H9 (cell line): ENCODE results near the gene IL17RE. TPM values are rescaled to one million over a fixed set of nuclear protein-coding genes. Genes with fewer than 3 reads are reported as not detected.

ENCODE experiments used
- DNase-seq: peaks from one replicate; pipeline ENCODE4 v3.0.0-alpha.2; 2017
- H2AFZ ChIP-seq: one replicate; pipeline ENCODE4 v1.6.1; 2013; ENCODE audit warnings: mild to moderate bottlenecking, low read length, control low read depth, moderate library complexity
- H2AK5ac ChIP-seq: 2 replicates; pipeline ENCODE4 v1.6.1; 2013; ENCODE audit warnings: low read length, control low read depth, mixed read lengths; ENCODE audit not compliant: insufficient read length
- H2BK120ac ChIP-seq: one replicate; pipeline ENCODE4 v1.6.1; 2013; ENCODE audit warnings: low read depth, mild to moderate bottlenecking, low read length, control low read depth, inconsistent platforms; ENCODE audit not compliant: poor library complexity, severe bottlenecking
- H2BK12ac ChIP-seq: 2 replicates; pipeline ENCODE4 v1.6.1; 2013; ENCODE audit warnings: low read length, control low read depth, mixed read lengths, low read depth; ENCODE audit not compliant: insufficient read length
- H2BK15ac ChIP-seq: 2 replicates; pipeline ENCODE4 v1.6.1; 2013; ENCODE audit warnings: low read depth, low read length, control low read depth
- H2BK20ac ChIP-seq: one replicate; pipeline ENCODE4 v1.6.1; 2013; ENCODE audit warnings: low read depth, mild to moderate bottlenecking, low read length, control low read depth, inconsistent platforms; ENCODE audit not compliant: poor library complexity, severe bottlenecking
- H2BK5ac ChIP-seq: 2 replicates; pipeline ENCODE4 v1.6.1; 2013; ENCODE audit warnings: low read length, control low read depth, mixed read lengths; ENCODE audit not compliant: insufficient read length
- H3K14ac ChIP-seq: 2 replicates; pipeline ENCODE4 v1.6.1; 2013; ENCODE audit warnings: low read length, control low read depth; ENCODE audit not compliant: insufficient read depth
- H3K18ac ChIP-seq: 2 replicates; pipeline ENCODE4 v1.6.1; 2013; ENCODE audit warnings: low read depth, mild to moderate bottlenecking, mixed read lengths, low read length, control low read depth; ENCODE audit not compliant: insufficient read length
- H3K23ac ChIP-seq: 2 replicates; pipeline ENCODE4 v1.6.1; 2013; ENCODE audit warnings: low read length, control low read depth, mixed read lengths, low read depth; ENCODE audit not compliant: insufficient read length
- H3K23me2 ChIP-seq: 2 replicates; pipeline ENCODE4 v1.6.1; 2013; ENCODE audit warnings: low read depth, mild to moderate bottlenecking, mixed read lengths, low read length, control low read depth; ENCODE audit not compliant: insufficient read length, poor library complexity, severe bottlenecking
- H3K27ac ChIP-seq: 2 replicates; pipeline ENCODE4 v1.5.1; 2013; ENCODE audit warnings: low read length, control low read depth, mixed read lengths, low read depth; ENCODE audit not compliant: insufficient read length
- H3K27me3 ChIP-seq: 2 replicates; pipeline ENCODE4 v1.6.1; 2013; ENCODE audit warnings: low read length, control low read depth, inconsistent platforms; ENCODE audit not compliant: insufficient read depth
- H3K4ac ChIP-seq: 2 replicates; pipeline ENCODE4 v1.6.1; 2013; ENCODE audit warnings: low read depth, mild to moderate bottlenecking, control low read depth, inconsistent platforms, low read length, moderate library complexity
- H3K4me1 ChIP-seq: 2 replicates; pipeline ENCODE4 v1.6.1; 2013; ENCODE audit warnings: low read length, control low read depth, inconsistent platforms; ENCODE audit not compliant: insufficient read depth
- H3K4me2 ChIP-seq: 2 replicates; pipeline ENCODE4 v1.6.1; 2013; ENCODE audit warnings: low read length, control low read depth, mixed read lengths; ENCODE audit not compliant: insufficient read length, insufficient read depth
- H3K56ac ChIP-seq: 2 replicates; pipeline ENCODE4 v1.6.1; 2013; ENCODE audit warnings: low read depth, mild to moderate bottlenecking, mixed read lengths, low read length, control low read depth; ENCODE audit not compliant: insufficient read length
- H3K79me1 ChIP-seq: 2 replicates; pipeline ENCODE4 v1.6.1; 2013; ENCODE audit warnings: low read depth, mild to moderate bottlenecking, moderate library complexity, low read length, control low read depth, inconsistent platforms; ENCODE audit not compliant: insufficient read depth, poor library complexity, severe bottlenecking
- H3K79me2 ChIP-seq: 2 replicates; pipeline ENCODE4 v1.6.1; 2013; ENCODE audit warnings: low read length, control low read depth, inconsistent platforms; ENCODE audit not compliant: insufficient read depth
- H3K9ac ChIP-seq: 2 replicates; pipeline ENCODE4 v1.6.1; 2013; ENCODE audit warnings: low read length, control low read depth, mixed read lengths; ENCODE audit not compliant: insufficient read length; ENCODE audit errors: extremely low read depth
- H3K9me3 ChIP-seq: one replicate; pipeline ENCODE4 v1.6.1; 2013; ENCODE audit warnings: low read depth, low read length, inconsistent platforms; ENCODE audit not compliant: control insufficient read depth
- H3T11ph ChIP-seq: one replicate; pipeline ENCODE4 v1.6.1; 2013; ENCODE audit warnings: mild to moderate bottlenecking, low read length, control low read depth, inconsistent platforms
- H4K20me1 ChIP-seq: one replicate; pipeline ENCODE4 v1.6.1; 2013; ENCODE audit not compliant: control insufficient read depth, insufficient read length, insufficient read depth
- H4K5ac ChIP-seq: 2 replicates; pipeline ENCODE4 v1.6.1; 2013; ENCODE audit warnings: low read depth, mild to moderate bottlenecking, mixed read lengths, low read length, control low read depth; ENCODE audit not compliant: insufficient read length
- H4K8ac ChIP-seq: replicated peaks from 2 replicates; pipeline ENCODE4 v1.6.1; 2013; ENCODE audit warnings: low read length, control low read depth, mixed read lengths, low read depth; ENCODE audit not compliant: insufficient read length
- H4K91ac ChIP-seq: 2 replicates; pipeline ENCODE4 v1.6.1; 2013; ENCODE audit warnings: low read depth, mild to moderate bottlenecking, moderate library complexity, mixed read lengths, low read length, control low read depth; ENCODE audit not compliant: insufficient read length
- H3K27ac Mint-ChIP-seq, 3 experiments: 2 replicates in 2 of 3; 3 replicates in 1 of 3; pipeline ENCODE4 v1.8.0; 2020 to 2021; ENCODE audit warnings: mixed read lengths in 3 of 3, mild to moderate bottlenecking in 1 of 3, moderate library complexity in 1 of 3
- H3K27me3 Mint-ChIP-seq: 2 replicates; pipeline ENCODE4 v1.8.0; 2021; ENCODE audit warnings: low read depth, mild to moderate bottlenecking, moderate library complexity, mixed read lengths
- H3K36me3 Mint-ChIP-seq, 3 experiments: 2 replicates in 2 of 3; 3 replicates in 1 of 3; pipeline ENCODE4 v1.8.0; 2020 to 2021; ENCODE audit warnings: low read depth in 3 of 3, mixed read lengths in 3 of 3; ENCODE audit not compliant: insufficient read depth in 1 of 3
- H3K4me1 Mint-ChIP-seq, 2 experiments: 2 replicates each; pipeline ENCODE4 v1.8.0; 2020; ENCODE audit warnings: mixed read lengths in 2 of 2
- H3K4me3 Mint-ChIP-seq, 2 experiments: 2 replicates in 1 of 2; 3 replicates in 1 of 2; pipeline ENCODE4 v1.8.0; 2020 to 2021; ENCODE audit warnings: mild to moderate bottlenecking in 2 of 2, mixed read lengths in 2 of 2, moderate library complexity in 1 of 2
- H3K9me3 Mint-ChIP-seq, 2 experiments: 2 replicates in 1 of 2; 3 replicates in 1 of 2; pipeline ENCODE4 v1.8.0; 2020; ENCODE audit warnings: mild to moderate bottlenecking in 2 of 2, mixed read lengths in 2 of 2, moderate library complexity in 1 of 2
- WGBS: extraction: QIAGEN DNeasy Blood & Tissue Kit; methylation state at CpG from one replicate; pipeline ENCODE4 v1.1.7; 2013; ENCODE audit warnings: missing lambda C conversion rate, low lambda C conversion rate, mixed read lengths; ENCODE audit not compliant: insufficient read length; ENCODE audit errors: extremely low coverage; 5-methylcytosine and 5-hydroxymethylcytosine counted together
- total RNA-seq: library from RNA; stranded (reverse); gene quantifications from 2 replicates; pipeline ENCODE4 v1.2.1, GENCODE V29; 2021
- TF ChIP-seq, protein P1 (sequence below): fragments of 200-600 bp; sonication (generic); conservative IDR thresholded peaks from 3 replicates; pipeline ENCODE4 v1.8.0; 2021; ENCODE audit warnings: antibody characterized with exemption, mild to moderate bottlenecking

IL17RE gene
- total RNA-seq, 1 experiment from 2014 or later = 2.1 TPM

DNA sequence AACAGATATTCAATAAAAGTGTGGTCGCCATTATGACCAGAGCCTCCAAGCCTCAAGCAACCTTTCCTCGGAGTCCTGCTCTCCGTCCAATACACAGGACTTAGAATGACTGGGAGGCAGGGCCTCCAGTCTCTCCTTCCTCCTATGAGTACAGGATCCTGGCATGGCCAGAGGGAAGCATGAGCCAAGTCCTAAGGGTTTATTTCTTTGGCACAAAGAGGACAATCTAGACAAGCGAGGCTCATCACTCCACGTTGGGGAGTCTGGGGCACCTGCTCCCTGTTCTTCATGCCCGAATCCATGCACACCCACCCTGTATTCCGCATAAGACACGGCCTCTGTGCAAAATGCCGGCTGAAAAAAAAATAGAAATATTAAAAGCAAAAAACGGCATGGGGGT lies 42.7 kb downstream of the IL17RE start:
- Histone ChIP-seq H3K23ac (no peak overlapping the region), H3T11ph (no peak overlapping the region), H4K8ac (no peak overlapping the region), H3K9ac (no peak overlapping the region), H3K23me2 (peaks cover 14% of the 10 kb centered on the region), H2BK15ac (no peak overlapping the region), H3K18ac (no peak overlapping the region), H2BK20ac (no peak overlapping the region), H4K5ac (no peak overlapping the region), H3K79me1 (no peaks in the 10 kb centered on the region), H4K20me1 (no peaks in the 10 kb centered on the region), H3K4me1 (no peaks in the 10 kb centered on the region), H4K91ac (no peak overlapping the region), H2BK120ac (no peak overlapping the region), H3K27me3 (no peaks in the 10 kb centered on the region), H3K56ac (no peak overlapping the region), H2AFZ (no peak overlapping the region), H3K9me3 (no peaks in the 10 kb centered on the region), H2BK5ac (no peak overlapping the region), H2BK12ac (no peak overlapping the region), H3K27ac (no peak overlapping the region), H3K79me2 (no peaks in the 10 kb centered on the region), H3K4me2 (no peak overlapping the region), H3K14ac (no peak overlapping the region), H2AK5ac (no peak overlapping the region), H3K4ac (no peak overlapping the region)
- TF ChIP-seq, protein P1, sequence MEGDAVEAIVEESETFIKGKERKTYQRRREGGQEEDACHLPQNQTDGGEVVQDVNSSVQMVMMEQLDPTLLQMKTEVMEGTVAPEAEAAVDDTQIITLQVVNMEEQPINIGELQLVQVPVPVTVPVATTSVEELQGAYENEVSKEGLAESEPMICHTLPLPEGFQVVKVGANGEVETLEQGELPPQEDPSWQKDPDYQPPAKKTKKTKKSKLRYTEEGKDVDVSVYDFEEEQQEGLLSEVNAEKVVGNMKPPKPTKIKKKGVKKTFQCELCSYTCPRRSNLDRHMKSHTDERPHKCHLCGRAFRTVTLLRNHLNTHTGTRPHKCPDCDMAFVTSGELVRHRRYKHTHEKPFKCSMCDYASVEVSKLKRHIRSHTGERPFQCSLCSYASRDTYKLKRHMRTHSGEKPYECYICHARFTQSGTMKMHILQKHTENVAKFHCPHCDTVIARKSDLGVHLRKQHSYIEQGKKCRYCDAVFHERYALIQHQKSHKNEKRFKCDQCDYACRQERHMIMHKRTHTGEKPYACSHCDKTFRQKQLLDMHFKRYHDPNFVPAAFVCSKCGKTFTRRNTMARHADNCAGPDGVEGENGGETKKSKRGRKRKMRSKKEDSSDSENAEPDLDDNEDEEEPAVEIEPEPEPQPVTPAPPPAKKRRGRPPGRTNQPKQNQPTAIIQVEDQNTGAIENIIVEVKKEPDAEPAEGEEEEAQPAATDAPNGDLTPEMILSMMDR = no peak
- Mint-ChIP-seq H3K4me1 (0 out of 4 replicates have a peak, but pooled peaks cover 0 to 6% of the 10 kb centered on the region in 2 experiments), H3K9me3 (peaks cover 0 to 2% of the 10 kb centered on the region in 2 experiments; a peak in 1 of 5 replicates), H3K27me3 (peaks cover 9% of the 10 kb centered on the region), H3K4me3 (peak overlapping the region; percentile 47 to 72), H3K36me3 (peaks cover 5 to 26% (median 19%) of the 10 kb centered on the region in 3 experiments; a peak in 6 of 7 replicates), H3K27ac (no peak overlapping the region)
- DNase-seq = no peak
- WGBS = no CpG with 5 or more reads among the region's 10 CpGs
